IPS-20b (cell line): Measurements from ENCODE around the gene SFXN4.

Experiments used
- H3K27ac ChIP-seq: one replicate; pipeline ENCODE4 v1.5.1; 2013; ENCODE audit warnings: low read length
- H3K27me3 ChIP-seq: 2 replicates; pipeline ENCODE4 v1.6.1; 2013; ENCODE audit warnings: mild to moderate bottlenecking, low read length, inconsistent platforms; ENCODE audit not compliant: insufficient read depth
- H3K36me3 ChIP-seq: 2 replicates; pipeline ENCODE4 v1.6.1; 2013; ENCODE audit warnings: low read depth, mild to moderate bottlenecking, inconsistent platforms, low read length, moderate library complexity; ENCODE audit not compliant: insufficient read depth
- H3K4me1 ChIP-seq: 2 replicates; pipeline ENCODE4 v1.6.1; 2013; ENCODE audit warnings: mild to moderate bottlenecking, control low read depth, inconsistent platforms, low read length, moderate library complexity; ENCODE audit not compliant: insufficient read depth
- H3K4me3 ChIP-seq: 2 replicates; pipeline ENCODE4 v1.5.1; 2013; ENCODE audit warnings: mild to moderate bottlenecking, low read length, inconsistent platforms
- H3K9ac ChIP-seq: 2 replicates; pipeline ENCODE4 v1.6.1; 2013; ENCODE audit warnings: low read depth, mild to moderate bottlenecking, inconsistent platforms, low read length, moderate library complexity
- H3K9me3 ChIP-seq: 2 replicates; pipeline ENCODE4 v1.6.1; 2013; ENCODE audit warnings: mild to moderate bottlenecking, low read depth, low read length, inconsistent platforms; ENCODE audit not compliant: insufficient read depth

Gene SFXN4, protein sequence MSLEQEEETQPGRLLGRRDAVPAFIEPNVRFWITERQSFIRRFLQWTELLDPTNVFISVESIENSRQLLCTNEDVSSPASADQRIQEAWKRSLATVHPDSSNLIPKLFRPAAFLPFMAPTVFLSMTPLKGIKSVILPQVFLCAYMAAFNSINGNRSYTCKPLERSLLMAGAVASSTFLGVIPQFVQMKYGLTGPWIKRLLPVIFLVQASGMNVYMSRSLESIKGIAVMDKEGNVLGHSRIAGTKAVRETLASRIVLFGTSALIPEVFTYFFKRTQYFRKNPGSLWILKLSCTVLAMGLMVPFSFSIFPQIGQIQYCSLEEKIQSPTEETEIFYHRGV

DNA sequence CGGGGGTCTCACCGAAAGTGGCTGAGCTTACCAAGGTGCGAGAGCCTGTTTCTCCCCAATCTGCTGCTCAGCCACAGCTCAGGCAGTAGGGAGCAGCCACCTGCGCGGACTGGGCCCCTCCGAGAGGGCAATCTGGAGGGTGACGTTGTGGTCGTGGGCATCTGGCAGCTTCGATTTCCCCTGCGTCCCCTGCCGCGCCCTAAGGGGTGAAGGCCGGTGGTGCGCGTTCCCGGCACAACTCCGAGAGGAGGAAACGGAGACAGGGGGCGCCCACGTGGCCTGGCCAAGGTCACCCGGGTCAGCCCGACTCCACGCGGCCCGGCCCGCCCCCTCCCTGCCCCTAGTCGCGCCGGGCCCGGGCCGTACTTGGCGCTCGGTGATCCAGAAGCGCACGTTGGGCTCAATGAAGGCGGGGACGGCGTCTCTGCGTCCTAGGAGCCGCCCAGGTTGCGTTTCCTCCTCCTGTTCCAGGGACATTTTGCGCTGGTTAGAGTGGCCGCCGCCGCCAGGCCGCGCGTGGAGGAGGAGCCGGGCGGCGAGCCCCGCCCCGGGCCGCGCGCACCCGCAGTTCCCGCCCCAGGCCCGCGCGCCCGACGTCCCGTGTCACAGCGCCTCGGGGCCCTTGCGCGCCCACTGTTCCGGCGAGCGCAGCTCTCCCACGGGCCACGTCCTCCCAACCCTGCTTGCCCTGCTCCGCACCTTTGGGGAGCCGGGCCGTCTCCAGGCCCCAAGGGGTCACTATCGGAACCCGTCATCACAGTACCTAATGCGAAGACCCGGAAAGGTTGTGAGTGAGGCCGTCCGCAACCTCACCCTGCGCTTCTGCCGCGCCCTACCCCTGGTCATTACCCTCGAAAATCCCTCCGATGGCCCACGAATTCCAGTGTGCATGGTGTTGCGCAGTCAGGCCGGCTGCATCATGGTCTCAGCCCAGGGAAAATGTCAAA lies at the start of gene SFXN4:
Gene SFXN4 (minus strand): TSS at position 544 of the 947 bp plus-strand sequence. CDS start 67 bp downstream, at position 477.
- Histone ChIP-seq H3K9ac (peak within 1 kb of the TSS; percentile 85; the same call in 1 of the 2 replicates), H3K4me1 (peaks cover 9% of the 10 kb centered on the region; the same call in 1 of the 2 replicates), H3K27ac (no peak within 1 kb of the TSS), H3K36me3 (peaks cover 46% of the 10 kb centered on the region), H3K9me3 (no peaks in the 10 kb centered on the region), H3K27me3 (no peaks in the 10 kb centered on the region; the same call in 1 of the 2 replicates), H3K4me3 (peak within 1 kb of the TSS; percentile 89)

DNA sequence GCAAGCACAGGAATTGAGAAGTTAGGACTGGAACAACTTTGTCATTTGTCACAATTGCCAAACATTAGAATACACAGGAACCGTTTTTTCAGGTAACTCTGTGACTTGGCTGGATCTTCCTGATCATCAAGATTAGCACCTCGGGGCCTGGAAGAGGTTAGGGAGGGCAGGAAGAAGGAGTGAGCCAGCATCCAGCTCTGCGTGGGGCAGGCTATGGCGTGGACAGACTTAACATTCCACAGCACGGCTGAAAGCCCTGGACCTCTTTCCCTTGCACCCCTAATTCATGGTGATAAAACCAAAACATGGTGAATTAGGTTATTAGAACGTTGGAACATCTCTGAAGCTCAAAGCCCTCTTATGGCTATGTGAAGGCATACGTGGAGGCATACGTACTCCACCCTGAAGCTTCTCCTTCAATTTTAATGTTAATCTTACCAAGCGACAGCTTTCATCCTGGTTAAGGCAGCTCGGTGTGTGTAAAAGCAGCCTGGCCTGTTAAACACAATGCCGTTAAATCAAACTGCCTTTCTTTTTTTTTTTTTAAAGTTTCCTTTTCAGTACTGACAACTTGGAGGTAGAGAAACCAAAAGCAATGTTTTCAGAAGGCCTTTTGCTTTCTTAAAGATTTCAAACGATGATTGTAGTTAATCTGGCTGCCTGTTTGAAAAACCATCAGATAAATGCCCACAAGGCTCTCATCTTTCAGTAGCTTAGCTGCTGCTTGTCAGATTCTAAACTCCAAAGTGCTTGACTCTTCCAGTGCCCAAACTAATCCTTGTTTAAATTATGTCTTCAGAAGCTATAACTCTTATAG lies 46.3 kb upstream of the SFXN4 start:
- no peaks in the 10 kb centered on the region for H3K9me3 ChIP-seq

DNA sequence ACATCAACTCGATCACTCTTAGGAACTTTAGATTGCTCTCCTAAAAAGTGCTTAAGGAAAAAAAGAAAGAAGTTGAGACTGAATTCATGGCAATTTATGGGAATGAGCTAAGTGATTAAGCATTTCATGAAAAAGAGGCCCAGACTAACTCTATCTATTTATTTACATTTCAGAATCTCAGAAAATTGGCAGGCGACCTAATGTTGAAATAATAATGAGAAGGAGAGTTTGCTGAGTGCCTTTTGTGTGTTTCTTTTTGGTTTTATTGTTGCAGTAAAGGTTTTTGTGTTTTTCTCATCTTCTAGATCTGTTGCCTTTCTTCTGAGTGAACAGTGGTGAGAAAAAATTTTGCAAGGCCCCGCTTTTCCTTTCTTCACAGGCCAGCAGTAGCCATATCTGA lies 45.7 kb upstream of the SFXN4 start:
- no peak overlapping the region for H3K4me3 ChIP-seq
- no peak overlapping the region for H3K27ac ChIP-seq
- no peak overlapping the region for H3K9ac ChIP-seq
- peaks cover 20% of the 10 kb centered on the region for H3K4me1 ChIP-seq
- H3K27me3 ChIP-seq: peaks cover 23% of the 10 kb centered on the region
- H3K36me3 ChIP-seq: no peaks in the 10 kb centered on the region
- no peaks in the 10 kb centered on the region for H3K9me3 ChIP-seq

More for the DNA sequence above, 46.3 kb upstream of the SFXN4 start:
- Histone ChIP-seq H3K4me3 (no peak overlapping the region), H3K27me3 (peaks cover 23% of the 10 kb centered on the region), H3K36me3 (no peaks in the 10 kb centered on the region), H3K9ac (no peak overlapping the region), H3K4me1 (peaks cover 20% of the 10 kb centered on the region), H3K27ac (no peak overlapping the region)

DNA sequence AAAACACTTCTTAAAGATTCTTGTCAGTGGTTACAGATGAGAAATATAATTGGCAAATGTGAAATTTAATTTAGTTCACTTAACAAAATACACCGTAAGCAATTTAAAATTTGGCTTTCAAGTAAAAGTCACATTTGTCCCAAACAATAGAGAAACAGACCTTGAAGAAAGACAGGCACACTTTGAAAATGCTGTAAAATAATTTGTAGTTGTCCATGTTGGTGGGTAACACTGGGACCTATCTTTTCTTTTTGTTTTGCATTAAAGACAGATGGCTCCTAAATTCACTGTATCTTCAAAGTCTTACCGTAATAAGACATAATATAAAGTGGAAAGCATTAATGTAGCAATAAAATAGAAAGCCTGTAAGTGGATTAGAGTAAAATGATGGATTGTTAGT lies 45.1 kb upstream of the SFXN4 start:
- no peak overlapping the region for H3K9ac ChIP-seq
- peaks cover 20% of the 10 kb centered on the region for H3K4me1 ChIP-seq
- peaks cover 23% of the 10 kb centered on the region for H3K27me3 ChIP-seq
- no peak overlapping the region for H3K4me3 ChIP-seq
- no peak overlapping the region for H3K27ac ChIP-seq
- H3K9me3 ChIP-seq: no peaks in the 10 kb centered on the region
- H3K36me3 ChIP-seq: no peaks in the 10 kb centered on the region

DNA sequence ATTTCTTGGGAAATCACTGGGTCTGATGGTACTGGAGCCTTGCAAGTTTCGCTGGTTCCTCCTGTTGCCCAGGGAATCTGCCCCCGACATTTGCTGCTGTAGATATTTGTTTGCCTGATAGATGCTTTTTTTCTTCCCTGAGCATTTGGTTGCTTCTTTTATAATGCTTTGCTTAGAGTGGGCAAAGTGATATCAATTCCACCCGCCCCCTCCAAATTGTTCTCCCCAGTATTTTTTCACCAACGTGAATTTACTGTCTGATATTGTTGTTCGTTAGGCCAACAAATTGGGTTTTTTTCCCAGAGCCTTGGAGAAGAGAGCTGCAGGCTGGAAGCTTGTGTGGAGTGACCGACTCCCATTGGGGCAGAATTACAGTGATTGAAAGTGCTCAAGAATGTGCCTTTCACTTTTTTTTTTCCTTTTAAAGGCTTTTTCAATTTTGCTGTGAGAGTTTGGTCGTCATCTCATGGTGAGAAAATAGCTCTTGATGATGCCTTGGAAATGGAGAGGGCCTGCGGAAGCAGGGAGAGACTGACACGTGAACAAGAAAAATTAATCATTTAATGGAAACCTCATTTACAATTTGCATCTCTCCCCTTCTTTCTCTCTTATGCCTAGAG lies 44.3 kb upstream of the SFXN4 start:
- peaks cover 20% of the 10 kb centered on the region for H3K4me1 ChIP-seq
- H3K9me3 ChIP-seq: no peaks in the 10 kb centered on the region
- H3K27ac ChIP-seq: no peak overlapping the region
- peak overlapping the region; percentile 43; the same call in 1 of the 2 replicates for H3K4me3 ChIP-seq
- H3K27me3 ChIP-seq: peaks cover 23% of the 10 kb centered on the region
- no peak overlapping the region for H3K9ac ChIP-seq
- H3K36me3 ChIP-seq: no peaks in the 10 kb centered on the region

DNA sequence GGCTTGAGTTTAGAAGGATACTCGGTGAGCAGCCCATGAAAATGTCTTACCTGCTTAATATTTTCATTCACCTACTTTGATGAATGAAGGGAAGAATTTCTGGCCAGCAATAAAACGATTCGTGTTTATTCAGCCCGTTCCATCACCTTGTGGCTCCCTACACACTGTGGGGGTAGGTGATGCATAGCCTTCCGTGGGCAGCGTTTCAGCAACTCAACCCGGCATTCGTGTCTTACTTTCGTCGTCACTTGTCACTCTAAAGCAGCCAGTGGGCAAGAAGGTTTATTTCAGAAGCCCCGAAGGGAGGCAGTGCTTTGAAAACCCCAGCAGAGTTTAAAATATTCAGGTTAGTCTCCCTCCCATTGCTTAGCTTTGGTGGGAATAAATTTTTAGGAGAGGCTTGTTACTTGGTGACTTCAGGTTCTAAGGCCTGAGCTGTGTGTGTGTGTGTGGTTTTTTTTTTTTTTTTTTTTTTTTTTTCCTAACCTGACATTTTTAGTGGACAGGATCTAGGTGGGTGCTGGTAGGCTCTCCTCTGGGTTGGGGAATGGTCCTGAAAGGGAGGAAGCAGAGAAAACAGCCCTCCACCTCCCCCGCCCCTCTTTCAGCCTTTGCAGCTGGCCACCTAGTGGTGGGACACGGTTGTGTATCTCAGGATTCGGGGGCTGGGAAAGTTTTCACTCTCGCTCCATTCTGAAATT lies 43.7 kb upstream of the SFXN4 start:
- Histone ChIP-seq H3K27ac (no peak overlapping the region), H3K27me3 (peaks cover 23% of the 10 kb centered on the region), H3K4me1 (peaks cover 20% of the 10 kb centered on the region), H3K4me3 (peak overlapping the region; percentile 84), H3K9me3 (no peaks in the 10 kb centered on the region), H3K36me3 (no peaks in the 10 kb centered on the region), H3K9ac (no peak overlapping the region)

DNA sequence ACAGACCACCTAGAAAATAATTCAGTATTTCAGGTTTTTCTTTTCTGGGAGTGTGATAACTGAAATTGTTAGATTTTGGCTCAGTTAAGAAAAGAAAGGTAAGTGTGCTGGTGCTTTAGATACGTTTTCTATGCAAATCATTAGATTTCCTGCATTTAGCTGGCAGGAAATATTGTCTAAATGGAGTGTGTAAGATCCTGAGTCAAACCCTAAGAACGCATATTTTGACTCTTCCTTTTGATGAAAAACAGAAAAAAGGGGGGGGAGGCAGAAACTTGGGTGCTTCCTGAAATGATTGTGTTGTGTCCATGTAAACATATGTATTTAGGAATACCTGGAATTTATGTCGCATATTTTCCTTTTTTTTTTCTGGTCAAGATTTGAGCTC lies 43.0 kb upstream of the SFXN4 start:
- Histone ChIP-seq H3K9ac (no peak overlapping the region), H3K4me3 (peak overlapping the region; percentile 84), H3K27ac (no peak overlapping the region), H3K27me3 (peaks cover 23% of the 10 kb centered on the region), H3K36me3 (no peaks in the 10 kb centered on the region), H3K9me3 (no peaks in the 10 kb centered on the region), H3K4me1 (peaks cover 20% of the 10 kb centered on the region)

DNA sequence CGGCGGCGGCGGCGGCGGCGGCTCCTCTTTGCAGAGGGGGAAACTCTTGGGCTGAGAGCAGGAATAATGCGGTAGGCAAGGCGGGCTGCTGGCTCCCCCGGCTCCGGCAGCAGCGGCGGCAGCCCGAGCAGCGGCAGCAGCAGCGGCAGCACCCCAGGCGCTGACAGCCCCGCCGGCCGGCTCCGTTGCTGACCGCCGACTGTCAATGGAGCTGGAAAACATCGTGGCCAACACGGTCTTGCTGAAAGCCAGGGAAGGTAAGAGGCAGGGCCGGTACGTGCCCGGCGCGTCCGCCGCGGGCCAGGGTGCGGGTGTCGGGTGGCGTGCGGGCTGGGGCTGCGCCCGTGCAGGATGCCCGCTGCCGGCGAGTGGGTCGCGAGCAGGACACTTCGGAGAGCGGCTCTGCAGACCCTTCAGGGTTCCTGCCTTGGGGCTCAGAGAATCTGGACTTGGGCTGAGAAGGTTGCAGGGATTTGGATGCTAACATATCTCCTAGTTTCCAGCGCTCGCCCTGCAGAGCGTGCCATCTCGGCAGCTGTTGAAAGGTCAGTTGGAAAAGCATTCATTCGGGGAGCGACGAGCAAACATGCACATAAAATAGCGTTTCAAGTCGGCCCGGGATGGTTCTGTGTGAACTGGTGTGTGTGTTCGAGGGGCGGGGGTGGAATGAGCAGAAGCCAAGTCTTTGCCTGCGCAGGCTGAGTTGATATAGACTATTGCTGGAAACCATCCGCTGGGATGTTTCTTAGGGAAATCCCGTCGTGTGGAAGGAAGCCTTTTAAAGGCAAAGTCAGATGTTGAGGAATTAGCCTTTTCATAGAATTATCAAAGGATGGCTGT lies 42.4 kb upstream of the SFXN4 start:
- peaks cover 20% of the 10 kb centered on the region for H3K4me1 ChIP-seq
- H3K36me3 ChIP-seq: no peaks in the 10 kb centered on the region
- H3K9me3 ChIP-seq: no peaks in the 10 kb centered on the region
- H3K4me3 ChIP-seq: peak overlapping the region; percentile 84
- peaks cover 23% of the 10 kb centered on the region for H3K27me3 ChIP-seq
- no peak overlapping the region; the same call in 1 of the 2 replicates for H3K9ac ChIP-seq
- no peak overlapping the region for H3K27ac ChIP-seq

DNA sequence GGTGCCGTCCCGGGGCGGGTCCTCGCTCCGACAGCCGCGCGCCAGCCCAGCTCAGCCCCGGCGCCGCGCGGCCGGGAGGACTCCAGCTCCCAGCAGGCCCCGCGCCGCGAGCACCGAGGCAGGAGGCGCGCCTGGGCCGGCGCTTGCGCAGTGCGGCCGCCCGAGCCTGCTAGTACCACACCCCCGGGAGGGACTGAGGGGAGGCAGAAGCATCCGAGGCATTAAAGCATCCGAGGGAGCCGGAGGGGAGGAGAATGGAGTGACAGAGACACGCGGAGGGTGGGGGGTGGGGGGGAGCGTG lies 41.8 kb upstream of the SFXN4 start, which contains the start of gene GRK5:
Gene GRK5 (plus strand): TSS at position 206 of the 301 bp plus-strand sequence. CDS start 347 bp downstream, outside the sequence.
- Histone ChIP-seq H3K9ac (peak within 1 kb of the TSS; percentile 79; the same call in 1 of the 2 replicates), H3K27me3 (peaks cover 23% of the 10 kb centered on the region), H3K27ac (no peak within 1 kb of the TSS), H3K36me3 (no peaks in the 10 kb centered on the region), H3K9me3 (no peaks in the 10 kb centered on the region), H3K4me1 (peaks cover 20% of the 10 kb centered on the region), H3K4me3 (peak within 1 kb of the TSS; percentile 84)
